Left cardiac atrium (tissue), 4 donors: Measurements from ENCODE around the gene CRIP2. TPM values are rescaled to one million over a fixed set of nuclear protein-coding genes. Genes with fewer than 3 reads are reported as not detected.
A peak's percentile ranks its signal among the peaks of the same experiment; 100 is the strongest.

ENCODE experiments used
- ATAC-seq, 2 donors: fragments of 200-7000 bp; cut with Tn5 transposase; one replicate each; pipeline ENCODE4 v1.9.1; 2020; ENCODE audit warnings: mild to moderate bottlenecking in 2 of 2, moderate library complexity in 2 of 2
- DNase-seq: peaks from one replicate; pipeline ENCODE4 v3.0.0-alpha.2; 2020
- intact Hi-C, 2 donors: fragments of 100-400 bp; cut with DNase I; formaldehyde crosslinking; loops; one replicate each; pipeline versions ENCODE4 v1.14.1 to v1.15.1; 2022 to 2023
- total RNA-seq, 2 donors: library from RNA; stranded (reverse); fragmentation: NEBNext Ultra II Directional; extraction: Animal tissue kit (Norgen Biotek cat#: 25700); gene quantifications; one replicate each; pipeline ENCODE4 v1.2.1, GENCODE V29; 2021
- donor health status: DM: no; HTN: yes; CAD: no.
- donor health status: DM: no; HTN: yes; CAD: no; lungs with severe emphysema.
- donor health status: DM: yes; HTN: yes; CAD: no.
- donor health status: Dilated cardiomyopathy.

CRIP2 gene
- total RNA-seq, 2 donors from 2014 or later, result 783 to 843 TPM

DNA sequence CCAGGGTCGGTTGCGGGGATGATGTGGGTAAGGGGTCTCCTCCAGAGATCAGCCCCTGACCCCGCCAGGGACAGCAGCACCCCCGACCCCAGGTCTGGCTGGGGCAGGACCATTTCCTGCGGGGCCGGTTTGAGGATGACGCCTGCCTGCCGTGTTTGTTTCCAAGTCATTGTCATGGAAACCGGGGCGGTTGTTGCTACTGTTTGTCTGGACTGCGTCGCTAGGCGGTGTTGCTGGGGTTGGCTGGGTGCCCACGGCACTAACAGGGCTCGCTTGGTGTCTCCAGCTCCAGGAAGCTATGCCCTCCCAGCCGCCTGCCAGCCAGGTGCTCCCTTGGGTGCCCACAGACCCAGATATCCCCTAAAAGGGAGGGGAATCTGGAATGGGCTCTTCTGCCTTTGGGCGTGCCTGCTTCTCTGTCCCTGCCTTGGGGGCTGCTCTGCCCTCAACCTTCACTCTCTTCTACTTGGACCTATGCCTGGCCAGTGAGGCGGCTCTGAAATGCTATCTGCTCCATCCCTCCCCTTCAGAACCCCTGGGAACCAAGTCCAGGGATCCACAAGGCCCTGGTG, 7.4 kb downstream of the CRIP2 start:
- peak; percentile 96 for DNase-seq
- intact Hi-C loops, result no loop called here
- peak; percentile 45 to 56 for ATAC-seq

DNA sequence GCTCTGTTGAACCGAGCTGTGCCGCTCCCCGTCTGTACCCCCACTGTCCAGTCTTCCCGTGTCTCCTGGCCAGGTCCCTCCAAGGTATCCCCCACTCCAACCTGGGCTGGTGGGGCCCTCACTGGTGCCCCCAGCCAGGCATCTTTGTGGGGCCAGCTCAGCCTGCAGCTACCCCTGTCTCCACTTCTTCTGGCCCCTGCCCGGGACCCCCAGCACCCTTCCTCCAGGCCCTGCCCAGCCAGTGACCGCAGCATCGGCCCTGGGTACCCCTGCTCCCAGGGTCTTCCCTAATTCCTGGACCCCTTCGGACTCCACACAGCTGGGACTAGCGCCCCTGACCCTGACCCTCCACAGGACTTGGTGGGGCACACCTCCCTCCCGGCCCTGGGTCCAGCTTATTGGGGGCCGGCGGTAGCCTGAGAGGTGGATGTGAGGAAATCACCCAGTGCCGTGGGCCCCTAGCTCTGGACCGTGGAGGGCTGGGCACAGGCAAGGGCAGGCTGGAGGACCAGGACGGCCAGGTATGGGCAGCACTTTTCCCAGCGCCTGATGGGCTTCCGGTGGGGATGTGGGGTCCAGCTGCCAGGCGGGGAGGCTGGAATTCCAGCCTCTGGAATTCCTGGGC, 8.0 kb downstream of the CRIP2 start:
- intact Hi-C loops, result no loop called here
- no peak for ATAC-seq
- DNase-seq, result no peak

DNA sequence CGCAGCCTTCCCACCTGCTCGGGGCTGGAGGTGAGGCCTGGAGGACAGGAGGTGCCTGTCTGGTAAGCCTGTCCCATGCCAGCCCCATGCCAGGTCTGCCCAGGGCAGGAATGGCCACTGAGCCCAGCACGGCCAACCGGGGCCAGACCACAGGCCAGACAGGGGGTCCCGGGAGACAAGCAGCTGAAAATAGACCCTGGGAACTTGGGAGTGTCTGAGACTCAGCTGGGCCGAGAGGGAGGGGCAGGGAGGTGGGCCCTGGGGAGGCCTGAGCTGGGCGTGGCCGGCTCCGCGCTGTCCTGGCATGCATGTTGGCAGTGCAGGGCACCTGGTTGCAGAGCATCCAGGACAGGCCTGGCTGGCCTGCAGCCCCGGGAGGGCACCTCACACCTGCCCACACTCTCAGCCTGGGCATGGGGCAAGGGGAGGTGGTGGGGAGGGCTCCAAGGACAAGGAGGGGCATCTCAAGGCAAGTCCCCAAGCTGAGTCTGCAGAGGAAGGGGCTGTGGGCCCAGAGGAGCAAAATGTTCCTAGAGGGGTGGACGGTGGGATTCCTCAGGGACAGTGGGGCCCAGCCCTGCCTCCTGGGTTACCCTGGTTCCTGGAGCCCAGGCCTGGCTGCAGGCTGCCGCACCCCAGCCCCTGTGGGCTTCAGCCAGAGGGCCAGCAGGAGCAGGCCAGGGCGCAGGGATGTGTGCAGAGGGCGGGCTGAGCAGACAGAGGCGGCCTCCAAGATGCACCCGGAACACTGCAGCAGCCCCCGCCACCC, 8.9 kb downstream of the CRIP2 start:
- ATAC-seq (no peak), DNase-seq (peak; percentile 42)
- intact Hi-C loops, result no loop called here

DNA sequence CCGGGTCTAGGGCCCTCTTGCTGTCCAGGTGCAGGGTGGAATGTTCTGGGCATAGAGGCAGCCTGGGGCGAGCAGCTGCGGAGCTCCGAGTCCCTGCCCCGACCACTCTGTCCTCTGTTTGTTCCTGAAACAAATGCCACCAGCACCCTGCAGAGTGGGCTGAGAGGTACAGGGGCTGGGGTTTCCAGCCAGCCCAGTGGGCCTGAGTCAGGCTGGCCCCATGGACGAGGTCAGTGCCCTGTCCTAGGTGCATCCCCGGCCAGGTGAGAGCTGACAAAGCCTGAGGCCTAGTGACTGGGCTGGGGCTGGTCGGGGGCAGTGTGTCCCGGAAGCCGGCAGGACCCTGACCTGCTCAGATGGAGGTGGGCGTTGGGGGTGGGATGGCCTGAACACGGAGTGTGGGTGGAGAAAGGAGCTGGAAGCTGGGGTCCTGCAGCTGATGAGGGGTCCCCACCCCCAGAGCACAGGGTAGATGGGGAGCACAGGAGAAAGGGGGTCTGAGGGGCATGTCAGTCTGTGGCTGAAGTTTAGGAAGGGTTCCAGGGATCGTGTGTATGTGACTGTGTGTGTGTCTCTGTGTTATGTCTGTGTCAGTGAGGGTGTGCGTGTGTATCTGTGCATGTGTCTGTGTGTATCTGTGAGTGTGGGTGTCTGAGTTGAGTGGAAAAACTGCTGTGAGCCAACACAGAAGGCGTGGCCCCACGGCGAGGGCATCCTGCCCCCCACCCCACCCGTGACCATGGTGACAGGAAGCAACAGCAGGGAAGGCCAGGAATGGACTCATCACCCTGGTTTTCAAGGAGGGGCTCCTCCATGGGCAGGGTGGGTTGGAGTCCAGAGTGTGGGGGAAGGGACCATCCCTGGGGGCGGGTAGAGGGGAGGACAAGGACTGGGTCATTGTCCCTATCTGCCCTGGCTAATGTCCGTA, 9.7 kb downstream of the CRIP2 start:
- intact Hi-C loops, result no loop called here

DNA sequence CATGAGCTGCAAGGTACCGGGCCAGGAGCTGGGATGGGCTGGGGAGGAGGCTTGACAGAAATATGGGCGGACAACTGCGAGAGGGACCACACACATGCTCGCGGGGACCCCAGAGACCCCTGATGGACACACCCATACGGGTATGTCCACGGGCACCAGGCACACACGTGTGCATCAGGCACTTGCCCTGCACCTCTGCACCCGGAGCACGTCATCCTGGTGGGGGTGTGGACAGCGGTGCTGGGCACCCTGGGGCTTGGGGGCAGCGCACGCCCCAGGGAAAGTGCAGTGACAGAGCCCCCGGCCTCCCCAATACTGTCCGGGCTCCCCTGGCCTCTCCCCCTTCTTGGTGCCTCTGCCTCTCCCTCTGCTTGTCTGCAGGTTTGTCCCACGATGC, 10.4 kb downstream of the CRIP2 start:
- DNase-seq (no peak), ATAC-seq (no peak)
- intact Hi-C loops, result no loop called here

More for the DNA sequence above, 9.7 kb downstream of the CRIP2 start:
- DNase-seq (peak; percentile 86), ATAC-seq (no peak)

DNA sequence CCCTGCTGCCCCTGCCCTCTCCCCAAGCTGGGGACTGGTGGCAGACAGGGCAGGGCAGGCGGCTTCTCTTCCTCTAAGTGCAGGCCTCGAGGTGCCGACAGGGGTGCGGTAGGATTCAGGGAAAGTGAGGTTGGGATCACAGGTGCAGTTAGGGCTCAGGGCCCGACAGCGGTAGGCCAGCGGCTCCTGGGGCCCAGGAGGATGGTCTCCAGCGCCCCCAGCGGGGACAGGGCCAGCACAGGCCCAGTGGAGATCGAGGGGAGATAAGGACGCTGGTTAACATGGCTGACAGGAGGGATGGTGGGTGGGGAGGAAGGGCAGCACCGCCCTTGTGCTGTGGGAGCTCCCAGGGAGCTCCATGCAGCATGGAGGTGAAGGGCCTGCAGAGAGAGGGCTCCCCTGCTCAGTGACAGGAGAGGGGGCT, 11.1 kb downstream of the CRIP2 start:
- intact Hi-C loops, result no loop called here
- ATAC-seq, result no peak
- DNase-seq, result no peak

DNA sequence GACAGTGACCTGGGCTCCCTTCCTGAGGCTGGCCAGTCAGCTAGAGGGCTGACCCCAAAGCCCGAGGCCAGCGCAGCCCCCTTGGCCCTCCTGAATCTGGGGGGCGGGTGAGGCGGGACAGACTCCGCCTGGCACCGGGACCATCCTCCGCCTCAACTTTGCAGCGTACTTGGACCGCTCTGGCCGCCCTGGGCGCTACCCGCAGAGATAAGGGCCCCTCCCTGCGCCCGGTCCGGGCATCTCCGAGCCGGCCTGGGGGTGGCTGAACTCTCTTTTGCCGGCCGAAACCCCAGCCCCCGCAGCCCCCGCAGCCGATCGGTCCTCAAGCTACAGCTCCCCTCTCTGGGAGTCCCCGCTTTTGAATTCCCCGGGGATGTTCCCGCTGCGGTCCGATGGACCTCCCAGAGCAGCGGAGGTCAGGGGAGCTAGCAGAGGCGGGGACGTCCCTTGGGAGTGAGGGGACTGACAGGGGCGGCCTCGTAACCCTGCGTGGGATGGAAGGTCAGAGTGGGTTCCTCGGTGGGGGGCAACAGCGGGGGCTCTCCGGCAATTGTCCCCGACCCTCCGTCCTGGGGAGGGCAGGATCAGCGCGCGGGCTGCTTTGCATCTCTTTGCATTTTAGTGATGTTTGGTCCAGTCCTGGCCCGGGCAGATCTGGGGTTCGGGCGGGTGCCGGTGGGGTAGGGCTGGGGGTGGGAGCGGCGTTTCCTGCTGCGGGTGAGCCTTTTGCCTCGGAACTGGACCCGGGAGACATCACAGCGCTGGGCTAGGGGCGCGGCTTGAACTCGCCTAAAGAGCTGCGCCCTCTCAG, 11.7 kb downstream of the CRIP2 start, which contains the start of gene CRIP1:
Gene CRIP1, plus strand, starts transcription at position 724 of the 811 bp plus-strand sequence. CDS start 374 bp downstream, outside the sequence.
- ATAC-seq, result no peak
- intact Hi-C loops, result no loop called here
- DNase-seq, result peak; percentile 57

DNA sequence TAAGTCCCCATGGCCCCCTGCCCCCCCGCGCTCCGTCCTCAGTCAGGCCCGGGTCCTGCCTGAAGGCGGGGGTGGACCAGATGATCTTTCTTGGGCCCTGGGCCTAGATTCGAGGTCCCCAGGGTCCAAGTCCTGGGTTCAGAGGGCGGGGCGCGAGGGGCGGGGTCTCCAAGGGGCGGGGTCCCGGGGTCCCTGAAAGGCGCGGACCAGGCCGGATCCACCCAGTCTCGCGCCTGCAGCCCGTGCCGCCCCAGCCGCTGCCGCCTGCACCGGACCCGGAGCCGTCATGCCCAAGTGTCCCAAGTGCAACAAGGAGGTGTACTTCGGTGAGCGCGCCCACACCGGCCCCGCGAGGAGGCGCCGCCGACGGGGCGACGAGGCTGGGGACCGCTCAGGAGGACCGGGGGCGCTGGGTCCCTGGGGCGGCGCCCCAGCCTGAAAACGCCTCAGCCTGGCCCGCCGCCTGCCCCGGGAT, 12.4 kb downstream of the CRIP2 start:
- intact Hi-C loops, result no loop called here
- ATAC-seq, result peak in 1 of 2 donors; percentile 1
- DNase-seq, result peak; percentile 80

DNA sequence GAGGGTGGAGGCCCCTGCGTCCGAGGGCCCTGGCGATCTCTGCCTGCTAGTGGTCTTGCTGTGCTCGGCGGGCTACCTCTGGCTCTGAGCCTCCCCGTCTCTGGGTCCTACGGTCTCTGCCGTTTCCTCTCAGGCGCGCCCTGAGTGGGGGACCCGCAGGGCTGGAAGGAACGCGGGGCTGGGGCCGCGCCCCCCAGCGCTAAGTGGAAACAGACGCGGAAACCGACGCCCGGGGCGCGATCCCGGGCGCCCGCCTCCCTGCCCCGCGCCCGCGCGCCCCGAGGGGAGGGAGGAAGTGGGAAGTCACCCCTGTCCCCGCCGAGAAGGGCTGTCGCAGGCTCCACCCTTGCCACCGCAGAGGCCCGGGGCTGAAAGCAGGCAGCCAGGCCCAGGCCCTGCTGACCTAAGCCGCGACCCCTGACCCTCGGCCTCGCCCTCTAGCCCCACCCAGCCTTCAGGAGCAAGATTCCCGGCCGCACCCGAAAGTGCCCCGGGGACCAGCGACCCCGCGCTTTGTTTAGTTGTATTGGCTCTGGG, 12.9 kb downstream of the CRIP2 start:
- ATAC-seq, result no peak
- DNase-seq, result peak; percentile 70
- intact Hi-C loops, result no loop called here

DNA sequence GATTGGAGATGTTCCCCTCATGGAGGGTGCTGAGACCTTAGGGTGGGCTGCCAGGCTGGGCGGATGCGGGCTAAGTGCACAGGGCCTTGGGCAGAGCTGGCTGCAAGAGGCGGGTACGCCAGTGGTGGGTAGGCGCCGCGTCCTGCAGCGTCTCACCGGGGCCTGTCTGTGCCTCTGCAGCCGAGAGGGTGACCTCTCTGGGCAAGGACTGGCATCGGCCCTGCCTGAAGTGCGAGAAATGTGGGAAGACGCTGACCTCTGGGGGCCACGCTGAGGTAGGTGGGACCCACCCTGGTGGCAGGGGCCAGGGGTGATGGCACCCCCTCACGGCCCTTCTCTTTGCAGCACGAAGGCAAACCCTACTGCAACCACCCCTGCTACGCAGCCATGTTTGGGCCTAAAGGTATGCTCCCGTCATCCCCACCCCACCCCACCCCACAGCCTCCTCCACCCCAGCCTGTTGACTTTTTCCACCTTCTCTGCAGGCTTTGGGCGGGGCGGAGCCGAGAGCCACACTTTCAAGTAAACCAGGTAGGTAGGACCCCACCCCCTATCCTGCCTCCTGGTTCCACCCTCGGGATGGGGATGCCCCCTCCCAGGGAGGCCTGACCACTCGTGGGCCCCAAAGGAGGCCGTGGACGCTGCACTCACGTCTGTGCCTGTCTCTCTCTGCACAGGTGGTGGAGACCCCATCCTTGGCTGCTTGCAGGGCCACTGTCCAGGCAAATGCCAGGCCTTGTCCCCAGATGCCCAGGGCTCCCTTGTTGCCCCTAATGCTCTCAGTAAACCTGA, 13.6 kb downstream of the CRIP2 start:
- ATAC-seq (no peak), DNase-seq (peak; percentile 32)
- intact Hi-C loops, result loop anchor here in 1 of 2 donors (2.0 kb wide), 1 partner anchor 39 kb away; no protein-coding TSS in a partner anchor

DNA sequence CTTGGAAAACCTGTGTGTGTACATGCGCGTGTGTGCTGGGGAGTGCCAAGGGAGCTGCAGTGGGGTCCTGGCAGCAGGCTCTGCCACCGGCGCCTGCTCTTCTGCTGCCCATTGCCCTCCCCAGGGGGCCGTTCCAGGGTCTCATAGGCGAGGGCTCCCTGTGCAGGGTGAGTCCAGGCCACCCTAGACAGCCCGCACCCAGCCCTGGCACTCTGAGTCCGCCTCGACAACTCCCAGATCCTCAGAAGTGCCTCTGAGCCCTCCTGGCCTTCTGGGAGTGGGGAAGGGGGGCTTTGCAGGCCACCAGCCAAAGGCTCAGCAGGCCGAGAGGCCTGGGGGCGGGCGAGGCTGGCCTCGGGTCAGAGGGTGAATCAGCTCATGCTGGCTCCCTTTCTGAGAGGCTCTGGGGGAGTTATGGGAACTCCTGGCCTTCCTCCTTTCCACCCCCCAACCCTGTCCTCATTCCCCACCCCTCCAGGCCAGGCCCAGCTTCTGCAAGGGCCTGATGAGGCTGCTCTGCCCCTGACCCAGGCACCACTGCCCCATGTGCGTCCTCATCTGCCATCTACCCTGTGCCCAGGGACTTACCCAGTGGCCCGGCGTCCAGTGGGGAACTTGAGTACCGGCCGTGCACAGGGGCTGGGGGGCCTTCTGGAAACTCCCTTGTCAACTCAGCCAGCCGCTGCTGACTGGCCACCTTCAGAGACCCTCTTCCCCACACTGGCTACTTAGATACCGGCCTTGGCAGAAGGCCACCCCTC, 14.3 kb downstream of the CRIP2 start:
- peak; percentile 46 for DNase-seq
- no peak for ATAC-seq

DNA sequence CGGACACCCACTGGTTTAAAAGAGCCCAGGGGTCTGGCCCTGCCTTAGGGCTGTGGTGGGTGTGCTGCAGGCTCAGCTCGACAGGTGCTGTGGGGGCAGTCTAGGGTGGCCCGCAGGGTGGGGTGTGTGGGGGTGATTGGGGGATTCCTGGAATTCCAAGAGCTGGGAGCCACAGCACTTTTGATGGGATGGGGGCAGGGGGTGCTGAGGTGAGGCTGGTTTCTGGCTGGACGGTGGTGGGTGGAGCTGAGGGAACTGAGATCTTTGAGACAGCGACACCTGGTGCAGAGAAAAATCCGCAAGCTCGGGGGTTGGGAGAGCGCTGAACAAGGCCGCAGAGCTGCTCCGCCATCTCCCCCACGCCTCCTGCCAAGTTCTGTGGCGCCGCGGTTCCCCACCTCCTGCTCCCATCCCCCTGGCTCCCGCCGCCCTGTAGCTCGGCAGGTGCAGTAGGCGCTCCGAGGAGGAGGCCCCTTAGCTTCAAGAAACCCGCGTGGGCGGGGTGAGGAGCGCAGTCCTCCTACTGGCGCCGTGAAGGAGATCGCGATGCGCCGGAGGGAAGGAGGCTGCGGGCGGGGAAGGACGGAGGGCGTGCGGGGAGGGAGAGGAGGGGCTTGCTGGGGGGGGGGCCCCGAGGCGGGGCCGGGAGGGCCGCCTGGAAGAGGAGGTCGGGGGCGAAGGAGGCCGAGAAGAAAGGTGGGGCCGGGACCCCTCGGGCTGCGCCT, 15.1 kb downstream of the CRIP2 start:
- peak; percentile 5 to 24 for ATAC-seq

More for the DNA sequence above, 14.3 kb downstream of the CRIP2 start:
- intact Hi-C loops, result loop anchor here in 1 of 2 donors (2.0 kb wide), 1 partner anchor 40 kb away; no protein-coding TSS in a partner anchor

DNA sequence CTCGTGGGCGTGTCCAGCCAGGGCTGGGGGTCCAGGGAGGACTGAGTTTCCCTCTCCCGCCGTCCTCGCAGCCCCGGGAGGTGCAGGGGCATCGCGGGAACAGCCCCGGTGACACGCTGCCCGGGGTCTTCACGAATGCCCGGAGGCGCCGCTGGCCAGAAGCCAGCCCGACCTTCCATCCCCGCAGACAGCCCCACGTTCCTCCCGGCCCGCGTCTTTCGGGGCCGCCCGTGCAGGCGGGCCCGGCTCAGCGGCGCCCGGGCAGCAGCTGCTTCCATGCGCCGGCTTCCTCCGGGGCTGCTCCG, 15.6 kb downstream of the CRIP2 start:
- DNase-seq, result peak; percentile 64
- intact Hi-C loops, result loop anchor here in 1 of 2 donors (1.0 kb wide), 1 partner anchor 120 kb away; no protein-coding TSS in a partner anchor
- ATAC-seq, result no peak

More for the DNA sequence above, 15.1 kb downstream of the CRIP2 start:
- DNase-seq, result peak; percentile 86
- intact Hi-C loops, result loop anchor here in 1 of 2 donors (1.0 to 2.0 kb wide), 2 partner anchors 41 to 119 kb away; no protein-coding TSS in a partner anchor

DNA sequence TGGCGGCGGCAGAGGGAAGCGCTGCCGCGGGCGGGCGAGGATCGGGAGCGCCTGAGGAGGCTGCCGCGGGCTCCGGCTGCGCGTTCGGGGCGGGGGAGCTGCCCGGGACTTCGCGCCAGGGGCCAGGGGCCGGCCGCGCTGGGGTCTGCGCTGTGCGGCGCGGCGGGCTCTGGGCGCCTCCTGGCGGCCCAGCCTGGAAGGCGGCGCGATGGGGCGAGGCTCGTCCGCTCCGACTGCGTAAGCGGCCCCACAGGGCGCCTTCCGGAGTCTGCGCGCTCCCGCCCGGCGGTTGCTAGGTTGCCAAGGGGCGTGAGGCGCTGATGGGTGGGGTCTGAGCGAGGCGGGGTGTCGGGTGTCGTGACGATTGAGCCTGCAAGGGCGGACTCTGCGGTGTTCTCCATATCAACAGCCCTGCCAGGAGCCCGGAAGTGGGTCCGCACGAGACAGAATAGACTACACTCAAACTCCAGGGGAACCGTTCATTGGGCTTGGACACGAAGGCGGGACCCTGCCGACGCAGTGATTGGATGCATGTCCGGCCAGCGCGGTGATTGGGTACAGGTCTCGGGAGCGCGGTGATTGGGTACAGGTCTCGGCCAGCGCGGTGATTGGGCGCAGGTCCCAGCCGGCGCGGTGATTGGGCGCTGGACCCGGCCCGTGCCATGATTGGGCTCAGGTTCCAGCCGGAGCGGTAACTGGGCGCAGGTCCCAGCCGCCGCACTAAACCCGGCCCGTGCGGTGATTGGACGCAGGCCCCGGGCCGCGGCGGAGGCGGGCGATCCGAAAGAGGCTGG, 16.1 kb downstream of the CRIP2 start, which contains the start of gene TEDC1:
Gene TEDC1, plus strand, starts transcription at position 675 of the 794 bp plus-strand sequence. CDS start 130 bp downstream, outside the sequence.
- ATAC-seq (peak; percentile 79), DNase-seq (peak; percentile 100)
- intact Hi-C loops, result loop anchor here in 1 of 2 donors (1.0 kb wide), 1 partner anchor 120 kb away; no protein-coding TSS in a partner anchor
